MCF 10A (cell line): Measurements from ENCODE around the gene PSMD7. TPM values are rescaled to one million over a fixed set of nuclear protein-coding genes. Genes with fewer than 3 reads are reported as not detected.
A peak's percentile ranks its signal among the peaks of the same experiment; 100 is the strongest.
"Not testable (repeated sequence)": the region's sequence is repeated elsewhere in the genome, so short reads cannot be mapped to it uniquely, and the experiment has no call there.

Experiments used
- BruUV-seq: library from RNA; stranded (reverse); fragments of 400-500 nt; replicated peaks from 2 replicates; lab custom pipeline; 2021; lab: Mats Ljungman, UMichigan
- CTCF ChIA-PET: fragments of 300-600 bp; sonication (Branson Sonifier 250); formaldehyde crosslinking; extraction: SDS; loops from one replicate; lab custom pipeline; 2021; ENCODE audit warnings: antibody characterized with exemption, inconsistent platforms; lab: Yijun Ruan, JAX
- POLR2A ChIA-PET: fragments of 300-600, 350-650 bp; sonication (Branson Sonifier 250); formaldehyde crosslinking; extraction: SDS; loops from one replicate; lab custom pipeline; 2020; ENCODE audit warnings: antibody characterized with exemption, inconsistent platforms; lab: Yijun Ruan, JAX
- DNase-seq: peaks from one replicate; pipeline ENCODE4 v3.0.0-alpha.2; 2018; ENCODE audit not compliant: unreplicated experiment
- H3K27ac Mint-ChIP-seq: one replicate; pipeline ENCODE4 v1.8.0; 2022; ENCODE audit warnings: mild to moderate bottlenecking, low read depth, mixed read lengths; ENCODE audit not compliant: unreplicated experiment
- H3K27me3 Mint-ChIP-seq: one replicate; pipeline ENCODE4 v1.8.0; 2022; ENCODE audit warnings: mixed read lengths; ENCODE audit not compliant: insufficient read depth, unreplicated experiment
- H3K36me3 Mint-ChIP-seq: one replicate; pipeline ENCODE4 v1.8.0; 2022; ENCODE audit warnings: mild to moderate bottlenecking, moderate library complexity, mixed read lengths; ENCODE audit not compliant: insufficient read depth, unreplicated experiment
- H3K4me1 Mint-ChIP-seq: one replicate; pipeline ENCODE4 v1.8.0; 2022; ENCODE audit warnings: mixed read lengths; ENCODE audit not compliant: insufficient read depth, unreplicated experiment
- H3K4me3 Mint-ChIP-seq: one replicate; pipeline ENCODE4 v1.8.0; 2022; ENCODE audit warnings: mild to moderate bottlenecking, moderate library complexity, mixed read lengths; ENCODE audit not compliant: unreplicated experiment
- H3K9me3 Mint-ChIP-seq: one replicate; pipeline ENCODE4 v1.8.0; 2022; ENCODE audit warnings: mixed read lengths; ENCODE audit not compliant: unreplicated experiment
- CTCF ChIP-seq: fragments of 200-600 bp; IDR thresholded peaks from one replicate; pipeline ENCODE4 v1.8.0; 2022; ENCODE audit warnings: antibody characterized with exemption, mild to moderate bottlenecking; ENCODE audit not compliant: unreplicated experiment
- intact Hi-C: fragments of 100-400 bp; cut with micrococcal nuclease; formaldehyde crosslinking; loops from 2 replicates; pipeline ENCODE4 v1.14.1; 2022
- total RNA-seq: library from RNA; stranded (reverse); gene quantifications from 2 replicates; pipeline ENCODE4 v1.2.3, GENCODE V29; 2022

The PSMD7 gene
- total RNA-seq, 1 experiment from 2014 or later: 141 TPM

- no TSS peak for BruUV-seq
- no peaks in the 10 kb centered on the region for H3K9me3 Mint-ChIP-seq
- H3K36me3 Mint-ChIP-seq: peaks cover 21% of the 10 kb centered on the region
- DNase-seq: no peak
- no peaks in the 10 kb centered on the region for H3K4me1 Mint-ChIP-seq
- TF ChIP-seq CTCF: no peak
- no peaks in the 10 kb centered on the region for H3K27me3 Mint-ChIP-seq
- POLR2A ChIA-PET: interaction anchor here (0.6 kb wide), 1 partner anchor 281 kb away, joined by 3 read pairs; no protein-coding TSS in a partner anchor
- CTCF ChIA-PET: interaction anchor here (2.0 kb wide), 1 partner anchor 12 kb away, joined by 15 read pairs; no protein-coding TSS in a partner anchor
- H3K4me3 Mint-ChIP-seq: no peak overlapping the region
- H3K27ac Mint-ChIP-seq: no peak overlapping the region
- intact Hi-C loops: no loop called here
Measured at GRCh38 chr16:74322301-74322710, 25.7 kb downstream of the PSMD7 start.

DNA sequence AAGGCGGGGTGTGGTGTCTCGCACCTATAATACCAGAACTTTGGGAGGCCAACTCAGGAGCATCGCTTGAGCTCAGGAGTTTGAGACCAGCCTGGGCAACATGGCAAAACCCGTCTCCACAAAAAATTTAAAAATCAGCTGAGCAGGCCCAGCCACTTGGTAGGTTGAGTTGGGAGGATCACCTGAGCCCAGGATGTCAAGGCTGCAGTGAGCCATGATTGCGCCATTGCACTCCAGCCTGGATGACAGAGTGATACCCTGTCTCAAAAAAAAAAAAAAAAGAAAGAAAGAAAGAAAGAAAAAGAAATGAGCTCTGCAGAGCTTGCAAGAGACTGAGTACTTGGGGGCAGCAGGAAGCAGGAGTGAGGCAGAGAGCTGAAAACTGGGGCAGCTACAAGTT is 28.2 kb downstream of the PSMD7 start:
- peaks cover 41% of the 10 kb centered on the region for H3K36me3 Mint-ChIP-seq
- BruUV-seq, intact Hi-C loops, H3K4me3 Mint-ChIP-seq, H3K27me3 Mint-ChIP-seq, H3K27ac Mint-ChIP-seq, H3K9me3 Mint-ChIP-seq, DNase-seq, H3K4me1 Mint-ChIP-seq: not testable (repeated sequence)
- CTCF ChIA-PET: interaction anchor here (0.5 to 1.4 kb wide), 3 partner anchors 9 to 272 kb away, joined by 3 to 7 read pairs (median 4); no protein-coding TSS in a partner anchor
- POLR2A ChIA-PET: interaction anchor here (1.5 kb wide), 1 partner anchor 13 kb away, joined by 3 read pairs; no protein-coding TSS in a partner anchor

DNA sequence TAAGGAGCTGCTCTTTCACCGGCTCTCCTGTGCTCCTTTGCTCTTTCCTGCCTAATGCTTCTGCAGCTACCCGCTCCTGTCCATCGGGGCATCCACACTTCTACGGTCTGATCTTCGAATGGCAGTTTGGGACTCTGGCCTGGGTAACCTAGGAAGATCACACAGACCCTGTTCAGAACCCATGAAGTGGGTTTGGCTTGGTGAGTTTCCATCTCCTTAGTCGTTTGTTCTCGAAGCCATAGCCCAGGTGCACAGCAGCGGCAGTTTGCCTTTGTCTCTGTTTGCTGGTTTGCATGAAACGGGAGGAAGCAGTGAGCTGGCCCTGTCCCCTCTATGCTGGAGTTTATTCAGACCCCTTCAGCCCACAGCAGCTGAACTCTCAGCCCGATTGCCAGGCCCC is 29.0 kb downstream of the PSMD7 start:
- no peak for DNase-seq
- Mint-ChIP-seq H3K4me3 (no peak overlapping the region), H3K27ac (no peak overlapping the region), H3K27me3 (no peaks in the 10 kb centered on the region), H3K4me1 (no peaks in the 10 kb centered on the region), H3K36me3 (peaks cover 44% of the 10 kb centered on the region), H3K9me3 (no peaks in the 10 kb centered on the region)
- ChIA-PET CTCF (interaction anchor here (1.2 to 1.5 kb wide), 2 partner anchors 21 to 106 kb away, joined by 4 to 6 read pairs; no protein-coding TSS in a partner anchor), POLR2A (interaction anchor here (0.6 to 1.5 kb wide), 2 partner anchors 14 to 281 kb away, joined by 3 read pairs; partner anchors contain the start of gene GLG1)
- TF ChIP-seq CTCF: no peak
- BruUV-seq: TSS peak; percentile 29
- intact Hi-C loops: no loop called here

DNA sequence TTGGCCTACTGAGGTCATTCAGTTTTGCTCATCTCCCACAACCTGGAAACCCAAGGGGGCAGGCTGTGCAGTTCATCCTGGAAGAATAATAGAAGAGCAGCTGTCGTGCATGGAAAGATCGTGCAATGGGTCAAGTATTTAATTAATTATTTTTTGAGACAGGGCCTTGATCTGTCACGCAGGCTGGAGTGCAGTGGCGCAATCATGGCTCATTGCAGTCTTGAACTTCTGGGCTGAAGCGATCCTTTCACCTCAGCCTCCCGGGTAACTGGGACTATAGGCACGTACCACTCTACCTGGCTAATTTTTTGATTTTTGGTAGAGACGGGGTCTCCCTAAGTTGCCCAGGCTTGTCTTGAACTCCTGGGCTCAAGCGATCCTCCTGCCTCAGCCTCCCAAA is 31.7 kb downstream of the PSMD7 start:
- peaks cover 51% of the 10 kb centered on the region for H3K36me3 Mint-ChIP-seq
- H3K9me3 Mint-ChIP-seq, H3K27me3 Mint-ChIP-seq, H3K27ac Mint-ChIP-seq, POLR2A ChIA-PET, BruUV-seq, H3K4me1 Mint-ChIP-seq, H3K4me3 Mint-ChIP-seq, DNase-seq, intact Hi-C loops: not testable (repeated sequence)
- CTCF ChIA-PET: interaction anchor here (1.3 kb wide), 1 partner anchor 9 kb away, joined by 3 read pairs; no protein-coding TSS in a partner anchor

DNA sequence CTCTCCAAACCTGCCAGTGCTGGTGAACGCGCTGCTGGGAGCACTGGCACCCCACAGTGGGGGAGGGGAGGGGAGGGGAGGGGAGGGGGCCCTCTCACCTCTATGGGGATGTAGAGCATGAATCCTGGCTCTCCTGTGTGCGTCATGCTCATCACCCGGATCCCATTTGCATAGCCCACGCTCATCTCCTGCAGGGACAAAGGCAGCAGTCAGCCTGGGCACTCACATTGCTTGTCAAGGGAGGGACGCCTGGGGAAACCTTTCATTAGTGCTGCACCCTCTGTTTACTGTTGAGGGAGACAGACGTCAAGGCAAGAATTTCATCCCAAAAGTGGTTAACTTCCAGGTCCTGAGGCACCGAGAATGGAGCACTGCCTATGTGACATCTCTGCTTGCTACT is 35.9 kb downstream of the PSMD7 start:
- H3K27ac Mint-ChIP-seq, intact Hi-C loops, DNase-seq, BruUV-seq, H3K27me3 Mint-ChIP-seq, H3K4me3 Mint-ChIP-seq, H3K4me1 Mint-ChIP-seq, POLR2A ChIA-PET, H3K9me3 Mint-ChIP-seq: not testable (repeated sequence)
- CTCF ChIA-PET: interaction anchor here (0.7 kb wide), 1 partner anchor 189 kb away, joined by 3 read pairs; no protein-coding TSS in a partner anchor
- peaks cover 56% of the 10 kb centered on the region for H3K36me3 Mint-ChIP-seq

GRCh38 chr16:74337506-74337905 is 40.9 kb downstream of the PSMD7 start:
- CTCF ChIA-PET, H3K27me3 Mint-ChIP-seq, H3K4me3 Mint-ChIP-seq, H3K4me1 Mint-ChIP-seq, DNase-seq, BruUV-seq, intact Hi-C loops, POLR2A ChIA-PET, H3K27ac Mint-ChIP-seq, H3K9me3 Mint-ChIP-seq: not testable (repeated sequence)
- peaks cover 52% of the 10 kb centered on the region for H3K36me3 Mint-ChIP-seq

DNA sequence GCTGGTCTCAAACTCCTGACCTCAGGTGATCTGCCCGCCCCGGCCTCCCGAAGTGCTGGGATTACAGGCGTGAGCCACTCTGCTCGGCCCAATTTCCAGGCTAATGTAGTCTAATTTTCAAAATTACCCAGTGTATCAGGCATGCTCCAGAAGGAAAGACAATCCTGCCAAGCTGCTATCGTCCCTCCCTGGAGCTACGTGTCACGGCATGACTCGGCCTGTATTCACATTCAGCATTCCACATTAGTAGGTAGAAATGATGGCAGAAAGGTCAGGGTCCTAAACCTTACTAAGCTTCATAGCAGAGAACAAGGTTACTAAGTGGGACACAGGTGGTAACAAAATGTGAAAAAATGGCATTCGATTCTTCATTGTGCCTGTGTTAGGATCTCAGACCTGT is 42.6 kb downstream of the PSMD7 start:
- H3K27ac Mint-ChIP-seq, H3K9me3 Mint-ChIP-seq, BruUV-seq, POLR2A ChIA-PET, H3K4me3 Mint-ChIP-seq, DNase-seq, H3K4me1 Mint-ChIP-seq, intact Hi-C loops, H3K27me3 Mint-ChIP-seq: not testable (repeated sequence)
- CTCF ChIA-PET: interaction anchor here (0.6 kb wide), 1 partner anchor 42 kb away, joined by 4 read pairs; no protein-coding TSS in a partner anchor
- peaks cover 66% of the 10 kb centered on the region for H3K36me3 Mint-ChIP-seq

DNA sequence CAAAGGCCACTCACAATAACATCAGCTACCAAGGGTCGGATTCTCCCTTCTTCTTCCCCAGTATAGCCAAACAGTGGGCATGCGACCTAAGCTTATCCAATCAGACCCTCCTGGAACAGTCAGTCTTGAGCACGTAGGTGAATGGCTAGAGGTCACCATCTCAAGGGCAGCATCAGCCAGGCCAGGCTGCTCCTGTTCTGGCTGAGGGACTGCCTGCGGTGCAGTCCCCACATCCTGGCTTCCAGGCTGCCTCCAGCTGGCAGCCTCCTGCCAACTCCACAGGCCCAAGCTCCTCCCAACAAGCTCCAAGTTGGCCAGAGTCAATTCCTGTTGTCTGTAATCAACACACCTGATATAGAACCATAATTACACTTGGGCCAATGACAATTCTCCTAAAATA is 56.4 kb downstream of the PSMD7 start:
- H3K27ac Mint-ChIP-seq, H3K9me3 Mint-ChIP-seq, H3K27me3 Mint-ChIP-seq, BruUV-seq, intact Hi-C loops, DNase-seq, CTCF ChIA-PET, H3K4me3 Mint-ChIP-seq, H3K4me1 Mint-ChIP-seq, POLR2A ChIA-PET: not testable (repeated sequence)
- peaks cover 67% of the 10 kb centered on the region for H3K36me3 Mint-ChIP-seq
